PC-9 (cell line): ENCODE data around the gene TMEM203. TPM values are rescaled to one million over a fixed set of nuclear protein-coding genes. Genes with fewer than 3 reads are reported as not detected.

ENCODE experiments used
- BruUV-seq: library from RNA; stranded (reverse); fragments of 400-500 nt; replicated peaks from 2 replicates; lab custom pipeline; 2021; lab: Mats Ljungman, UMichigan
- CTCF ChIA-PET: fragments of 300-600 bp; sonication (Branson Sonifier 250); formaldehyde crosslinking; loops from one replicate; lab custom pipeline; 2022; ENCODE audit warnings: antibody characterized with exemption; lab: Charles Lee
- POLR2A ChIA-PET: fragments of 300-600 bp; sonication (Branson Sonifier 250); formaldehyde crosslinking; loops from one replicate; lab custom pipeline; 2022; ENCODE audit warnings: antibody characterized with exemption; ENCODE audit not compliant: unreplicated experiment; lab: Charles Lee
- DNase-seq, 2 experiments: peaks; one replicate each; pipeline versions ENCODE4 v3.0.0 to v3.0.0-alpha.2; 2015 to 2022; ENCODE audit warnings: mixed read lengths in 1 of 2
- H2AFZ ChIP-seq: fragments of 200-600 bp; sonication (generic); 2 replicates; pipeline ENCODE4 v1.8.1; 2017; ENCODE audit warnings: antibody characterized with exemption
- H3F3A ChIP-seq: fragments of 200-600 bp; sonication (generic); 2 replicates; pipeline ENCODE4 v1.8.1; 2017; ENCODE audit warnings: antibody characterized with exemption, mild to moderate bottlenecking, low read depth; ENCODE audit not compliant: insufficient read depth
- H3K27ac ChIP-seq: fragments of 200-600 bp; sonication (generic); 2 replicates; pipeline ENCODE4 v1.6.1; 2016; ENCODE audit warnings: mixed run types
- H3K27me3 ChIP-seq: fragments of 200-600 bp; sonication (generic); 2 replicates; pipeline ENCODE4 v1.6.1; 2016; ENCODE audit warnings: low read depth, mixed run types; ENCODE audit not compliant: insufficient read depth
- H3K36me3 ChIP-seq: fragments of 200-600 bp; sonication (generic); 2 replicates; pipeline ENCODE4 v1.6.1; 2016; ENCODE audit warnings: low read depth, mixed run types
- H3K4me1 ChIP-seq: fragments of 200-600 bp; sonication (generic); replicated peaks from 2 replicates; pipeline ENCODE4 v1.6.1; 2016; ENCODE audit warnings: mixed run types; ENCODE audit not compliant: insufficient read depth
- H3K4me2 ChIP-seq: fragments of 200-600 bp; sonication (generic); 2 replicates; pipeline ENCODE4 v1.6.1; 2017; ENCODE audit warnings: mixed run types
- H3K4me3 ChIP-seq: fragments of 200-600 bp; sonication (generic); 2 replicates; pipeline ENCODE4 v1.6.1; 2016; ENCODE audit warnings: mixed run types
- H3K79me2 ChIP-seq: fragments of 200-600 bp; sonication (generic); 2 replicates; pipeline ENCODE4 v1.6.1; 2017; ENCODE audit warnings: low read depth, mixed run types
- H3K9me2 ChIP-seq: fragments of 200-600 bp; sonication (generic); 2 replicates; pipeline ENCODE4 v1.8.1; 2017; ENCODE audit warnings: mild to moderate bottlenecking; ENCODE audit not compliant: insufficient read depth
- H3K9me3 ChIP-seq: fragments of 200-600 bp; sonication (generic); 2 replicates; pipeline ENCODE4 v1.8.1; 2016; ENCODE audit warnings: low read depth; ENCODE audit not compliant: insufficient read depth
- H4K20me1 ChIP-seq: fragments of 200-600 bp; sonication (generic); 2 replicates; pipeline ENCODE4 v1.8.1; 2017; ENCODE audit not compliant: insufficient read depth
- EZH2 ChIP-seq: fragments of 200-600 bp; sonication (generic); IDR thresholded peaks from 2 replicates; pipeline ENCODE4 v1.8.0; 2017; ENCODE audit warnings: antibody characterized with exemption, low read depth
- intact Hi-C: fragments of 100-400 bp; cut with micrococcal nuclease; formaldehyde crosslinking; loops from one replicate; pipeline ENCODE4 v1.10.0; 2022; ENCODE audit not compliant: unreplicated experiment
- total RNA-seq: library from RNA; stranded (reverse); gene quantifications from 2 replicates; pipeline ENCODE4 v1.2.3, GENCODE V29; 2021
- TF ChIP-seq, protein P1 (sequence below): fragments of 200-600 bp; sonication (generic); conservative IDR thresholded peaks from 2 replicates; pipeline ENCODE4 v1.6.1; 2017; ENCODE audit warnings: mixed run types, antibody characterized with exemption, mild to moderate bottlenecking, moderate library complexity

The TMEM203 gene
- total RNA-seq, 1 experiment from 2014 or later, result 45.5 TPM

DNA sequence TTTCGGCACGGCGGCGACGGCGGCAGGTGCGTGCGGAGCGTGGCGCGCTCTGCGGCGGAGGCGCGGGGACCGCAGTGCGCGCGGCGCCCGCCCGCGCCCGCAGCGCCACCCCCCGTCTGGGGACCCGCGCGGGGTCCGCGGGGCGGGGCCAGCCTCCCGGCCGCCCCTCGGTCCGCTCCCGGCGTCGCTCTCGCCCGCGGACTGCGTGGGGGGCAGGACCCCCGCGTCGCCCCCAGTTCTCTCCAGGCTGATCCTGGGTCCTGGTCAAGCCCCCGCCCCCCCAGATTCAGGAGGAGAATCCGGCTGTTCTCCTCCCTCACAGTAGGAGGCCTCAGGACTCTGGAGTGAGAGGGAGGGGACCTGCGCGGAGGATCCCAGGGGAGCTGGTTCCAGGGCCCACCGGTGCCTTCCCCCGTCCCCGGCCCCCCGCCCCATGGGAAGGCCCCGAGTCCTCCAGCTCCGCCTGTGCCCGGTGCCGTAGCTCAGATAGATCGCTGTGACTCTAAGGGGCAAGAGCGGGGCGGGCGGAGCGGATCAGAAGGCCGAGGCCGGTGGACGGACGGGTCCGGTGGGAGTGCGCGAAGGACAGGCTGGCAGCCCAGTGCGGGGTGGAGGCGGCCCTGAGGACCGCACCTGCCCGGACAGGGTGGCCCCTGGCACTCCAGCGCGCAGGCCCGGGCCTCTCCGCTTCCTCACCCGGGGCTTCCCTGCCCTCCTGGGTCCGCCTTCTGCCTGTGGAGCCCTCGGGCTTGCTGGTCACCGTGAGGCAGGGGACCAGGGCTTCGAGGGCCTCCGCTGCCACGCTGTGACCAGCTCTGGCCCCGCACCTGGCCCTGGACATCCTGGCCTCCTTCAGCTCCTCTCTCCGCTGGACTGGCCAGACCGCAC is 17.0 kb upstream of the TMEM203 start, which contains the start of gene RNF208:
RNF208 (minus strand) TSS at position 51 of the 888 bp plus-strand sequence. CDS start 1,028 bp downstream, outside the sequence.
- Histone ChIP-seq H3K4me1 (peaks cover 54% of the 10 kb centered on the region), H3K27ac (peak within 1 kb of the TSS; percentile 38)

DNA sequence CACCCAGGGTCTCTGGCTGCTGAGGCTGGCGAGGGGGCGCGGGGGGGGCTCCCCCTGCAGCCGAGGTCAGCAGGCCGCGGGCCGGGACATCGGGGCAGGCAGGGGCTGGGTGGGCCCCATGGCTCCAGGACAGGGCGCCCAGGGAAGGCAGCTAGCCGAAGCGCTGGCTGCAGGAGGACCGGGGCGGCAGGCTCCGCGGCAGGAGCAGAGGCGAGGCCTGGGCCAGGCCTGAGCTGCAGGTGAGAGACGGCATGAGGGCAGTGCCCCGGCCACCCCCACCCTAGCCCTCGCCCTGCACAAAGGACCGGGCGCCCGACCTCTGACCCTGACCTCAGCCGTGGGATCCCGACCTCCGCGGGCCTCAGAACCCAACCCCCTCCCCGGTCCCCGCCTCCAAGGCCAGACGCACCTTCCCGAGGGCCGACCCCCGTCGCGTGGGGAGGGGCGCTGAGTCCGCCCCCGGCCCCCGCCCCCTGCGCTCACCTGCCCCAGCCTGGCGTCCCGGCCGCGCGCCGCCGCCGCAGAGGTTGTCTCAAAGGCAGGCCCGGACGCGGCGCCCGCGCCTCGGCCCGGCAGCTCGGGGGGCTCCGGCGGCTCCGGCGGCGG is 16.2 kb upstream of the TMEM203 start:
- Histone ChIP-seq H3F3A (peaks cover 62% of the 10 kb centered on the region), H3K4me2 (peak overlapping the region; percentile 75), H3K27ac (no peak overlapping the region), H3K4me3 (peak overlapping the region; percentile 63), H4K20me1 (no peaks in the 10 kb centered on the region; the same call in 1 of the 2 replicates), H3K36me3 (no peaks in the 10 kb centered on the region), H3K9me2 (no peaks in the 10 kb centered on the region), H3K4me1 (peaks cover 54% of the 10 kb centered on the region), H2AFZ (no peak overlapping the region), H3K79me2 (peaks cover 7% of the 10 kb centered on the region; the same call in 1 of the 2 replicates), H3K27me3 (no peaks in the 10 kb centered on the region), H3K9me3 (no peaks in the 10 kb centered on the region)
- TF ChIP-seq EZH2, result no peak
- TF ChIP-seq, protein P1, sequence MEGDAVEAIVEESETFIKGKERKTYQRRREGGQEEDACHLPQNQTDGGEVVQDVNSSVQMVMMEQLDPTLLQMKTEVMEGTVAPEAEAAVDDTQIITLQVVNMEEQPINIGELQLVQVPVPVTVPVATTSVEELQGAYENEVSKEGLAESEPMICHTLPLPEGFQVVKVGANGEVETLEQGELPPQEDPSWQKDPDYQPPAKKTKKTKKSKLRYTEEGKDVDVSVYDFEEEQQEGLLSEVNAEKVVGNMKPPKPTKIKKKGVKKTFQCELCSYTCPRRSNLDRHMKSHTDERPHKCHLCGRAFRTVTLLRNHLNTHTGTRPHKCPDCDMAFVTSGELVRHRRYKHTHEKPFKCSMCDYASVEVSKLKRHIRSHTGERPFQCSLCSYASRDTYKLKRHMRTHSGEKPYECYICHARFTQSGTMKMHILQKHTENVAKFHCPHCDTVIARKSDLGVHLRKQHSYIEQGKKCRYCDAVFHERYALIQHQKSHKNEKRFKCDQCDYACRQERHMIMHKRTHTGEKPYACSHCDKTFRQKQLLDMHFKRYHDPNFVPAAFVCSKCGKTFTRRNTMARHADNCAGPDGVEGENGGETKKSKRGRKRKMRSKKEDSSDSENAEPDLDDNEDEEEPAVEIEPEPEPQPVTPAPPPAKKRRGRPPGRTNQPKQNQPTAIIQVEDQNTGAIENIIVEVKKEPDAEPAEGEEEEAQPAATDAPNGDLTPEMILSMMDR, result no peak
- no TSS peak for BruUV-seq
- POLR2A ChIA-PET, result interaction anchor here (0.5 to 0.6 kb wide), 3 partner anchors 19 to 55 kb away, joined by 3 to 4 read pairs (median 3); no protein-coding TSS in a partner anchor
- DNase-seq, result no peak
- intact Hi-C loops, result loop anchor here (1.0 kb wide), 1 partner anchor 22 kb away; no protein-coding TSS in a partner anchor
- CTCF ChIA-PET, result interaction anchor here (0.6 kb wide), 1 partner anchor 553 kb away, joined by 3 read pairs; no protein-coding TSS in a partner anchor

More for the DNA sequence above, 17.0 kb upstream of the TMEM203 start, which contains the start of gene RNF208:
- no peak for DNase-seq
- peak within 1 kb of the TSS; percentile 75 for H2AFZ ChIP-seq
- ChIA-PET CTCF (interaction anchor here (0.6 kb wide), 1 partner anchor 27 kb away, joined by 3 read pairs; no protein-coding TSS in a partner anchor), POLR2A (interaction anchor here (0.6 to 1.8 kb wide), 8 partner anchors 18 to 93 kb away, joined by 3 to 18 read pairs (median 8); partner anchors contain the start of genes ANAPC2, SSNA1 and TUBB4B)
- BruUV-seq, result no TSS peak
- no peaks in the 10 kb centered on the region for H3K9me2 ChIP-seq
- no peaks in the 10 kb centered on the region for H3K9me3 ChIP-seq
- no peaks in the 10 kb centered on the region; the same call in 1 of the 2 replicates for H4K20me1 ChIP-seq
- intact Hi-C loops, result loop anchor here (1.0 kb wide), 2 partner anchors 21 to 24 kb away; no protein-coding TSS in a partner anchor
- H3K79me2 ChIP-seq, result peaks cover 7% of the 10 kb centered on the region; the same call in 1 of the 2 replicates
- H3K27me3 ChIP-seq, result no peaks in the 10 kb centered on the region
- peaks cover 66% of the 10 kb centered on the region for H3F3A ChIP-seq
- H3K4me3 ChIP-seq, result peak within 1 kb of the TSS; percentile 90
- no peaks in the 10 kb centered on the region for H3K36me3 ChIP-seq
- no peak for TF ChIP-seq EZH2
- TF ChIP-seq, protein P1, result no peak
- H3K4me2 ChIP-seq, result peak within 1 kb of the TSS; percentile 99

DNA sequence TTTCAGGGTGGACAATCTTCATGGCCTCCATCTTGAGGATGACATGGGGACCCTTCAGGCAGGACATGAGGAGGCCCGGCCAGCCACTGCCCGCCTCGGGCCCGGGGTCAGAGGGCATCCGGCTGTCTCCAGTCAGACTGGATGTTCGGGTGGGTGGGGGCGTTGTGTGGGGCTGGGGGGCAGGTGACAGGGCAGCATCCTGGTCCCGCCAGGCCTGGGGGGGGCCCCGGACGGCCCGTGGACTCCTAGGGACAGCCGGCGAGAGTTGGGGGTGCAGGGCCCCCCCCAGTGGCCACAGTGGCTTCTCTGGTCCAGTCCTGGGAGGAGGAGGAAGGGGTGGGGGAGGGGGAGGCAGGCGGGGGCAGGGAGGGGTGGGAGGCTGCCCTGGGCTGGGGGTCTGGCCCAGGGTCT is 15.7 kb upstream of the TMEM203 start:
- Histone ChIP-seq H3K4me2 (peak overlapping the region; percentile 75; the same call in 1 of the 2 replicates), H3K27ac (no peak overlapping the region), H3K4me1 (peaks cover 50% of the 10 kb centered on the region), H3K4me3 (no peak overlapping the region; the same call in 1 of the 2 replicates), H3K36me3 (no peaks in the 10 kb centered on the region), H3K9me2 (no peaks in the 10 kb centered on the region), H3F3A (peaks cover 57% of the 10 kb centered on the region), H4K20me1 (no peaks in the 10 kb centered on the region; the same call in 1 of the 2 replicates), H3K9me3 (no peaks in the 10 kb centered on the region), H2AFZ (no peak overlapping the region), H3K79me2 (peaks cover 7% of the 10 kb centered on the region; the same call in 1 of the 2 replicates), H3K27me3 (no peaks in the 10 kb centered on the region)
- CTCF ChIA-PET, result interaction anchor here (0.6 kb wide), 1 partner anchor 552 kb away, joined by 3 read pairs; no protein-coding TSS in a partner anchor
- no peak for TF ChIP-seq EZH2
- TF ChIP-seq, protein P1, result no peak
- intact Hi-C loops, result no loop called here
- no peak for DNase-seq
- no TSS peak for BruUV-seq
- POLR2A ChIA-PET, result interaction anchor here (0.7 kb wide), 1 partner anchor 90 kb away, joined by 35 read pairs; no protein-coding TSS in a partner anchor
